ENCODE measurements around the gene KLHL41. TPM values are rescaled to one million over a fixed set of nuclear protein-coding genes. Genes with fewer than 3 reads are reported as not detected.
A peak's percentile ranks its signal among the peaks of the same experiment; 100 is the strongest.

Gene KLHL41
- total and polyA plus RNA-seq, 7 donors = 0.17 to 3.2 (median 1.6) TPM; not detected in 1

DNA sequence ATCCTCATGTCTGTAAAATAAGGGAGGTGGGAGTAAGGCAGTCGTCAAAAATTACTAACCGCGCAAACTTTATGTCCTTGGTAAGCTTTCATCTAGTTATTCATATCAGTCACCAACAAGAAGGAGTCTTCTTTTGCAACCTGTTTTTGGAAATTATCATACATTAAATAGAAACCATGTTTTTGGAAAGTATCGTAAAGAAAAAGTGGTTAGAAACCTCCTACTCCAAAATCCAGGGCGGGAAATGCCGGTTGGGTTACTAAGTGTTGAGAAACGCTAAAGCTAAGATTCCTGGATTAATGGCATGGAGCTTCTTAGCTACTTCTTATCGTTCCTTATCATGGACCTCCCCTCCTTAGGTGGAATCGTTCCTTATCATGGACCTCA lies 29.4 kb upstream of the KLHL41 start:
- no peaks in the 10 kb centered on the region for H3K9me3 ChIP-seq
- H3K4me1 ChIP-seq = peaks cover 0 to 7% (median 4%) of the 10 kb centered on the region in 4 donors
- no peaks in the 10 kb centered on the region for H3K27me3 ChIP-seq
- peak overlapping the region; percentile 66 to 84 (median 70) for H3K4me3 ChIP-seq
- TF ChIP-seq, protein P1, sequence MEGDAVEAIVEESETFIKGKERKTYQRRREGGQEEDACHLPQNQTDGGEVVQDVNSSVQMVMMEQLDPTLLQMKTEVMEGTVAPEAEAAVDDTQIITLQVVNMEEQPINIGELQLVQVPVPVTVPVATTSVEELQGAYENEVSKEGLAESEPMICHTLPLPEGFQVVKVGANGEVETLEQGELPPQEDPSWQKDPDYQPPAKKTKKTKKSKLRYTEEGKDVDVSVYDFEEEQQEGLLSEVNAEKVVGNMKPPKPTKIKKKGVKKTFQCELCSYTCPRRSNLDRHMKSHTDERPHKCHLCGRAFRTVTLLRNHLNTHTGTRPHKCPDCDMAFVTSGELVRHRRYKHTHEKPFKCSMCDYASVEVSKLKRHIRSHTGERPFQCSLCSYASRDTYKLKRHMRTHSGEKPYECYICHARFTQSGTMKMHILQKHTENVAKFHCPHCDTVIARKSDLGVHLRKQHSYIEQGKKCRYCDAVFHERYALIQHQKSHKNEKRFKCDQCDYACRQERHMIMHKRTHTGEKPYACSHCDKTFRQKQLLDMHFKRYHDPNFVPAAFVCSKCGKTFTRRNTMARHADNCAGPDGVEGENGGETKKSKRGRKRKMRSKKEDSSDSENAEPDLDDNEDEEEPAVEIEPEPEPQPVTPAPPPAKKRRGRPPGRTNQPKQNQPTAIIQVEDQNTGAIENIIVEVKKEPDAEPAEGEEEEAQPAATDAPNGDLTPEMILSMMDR (IDR thresholded peaks at IDR 0.05) = no peak
- no peak for TF ChIP-seq POLR2AphosphoS5 (IDR thresholded peaks at IDR 0.05)
- peaks cover 0 to 32% (median 11%) of the 10 kb centered on the region in 4 donors for H3K36me3 ChIP-seq
- WGBS, 2 donors = 47 to 50% methylated on average over 9 of the region's 9 CpGs
- peak overlapping the region; percentile 82 to 84 (median 84) for H3K27ac ChIP-seq
- intact Hi-C loops (cut with DNase I) = no loop called here
- DNase-seq = no peak

- H3K27me3 ChIP-seq = no peaks in the 10 kb centered on the region
- no peak overlapping the region for H3K27ac ChIP-seq
- no peak overlapping the region for H3K4me3 ChIP-seq
- 84 to 89% methylated on average over 1 of the region's 1 CpG for WGBS, 2 donors
- peaks cover 0 to 71% (median 13%) of the 10 kb centered on the region in 4 donors for H3K36me3 ChIP-seq
- DNase-seq = no peak
- no peaks in the 10 kb centered on the region for H3K9me3 ChIP-seq
- no peaks in the 10 kb centered on the region for H3K4me1 ChIP-seq
- intact Hi-C loops (cut with DNase I) = no loop called here
- no peak for TF ChIP-seq POLR2A (IDR thresholded peaks at IDR 0.05)
- no peak for TF ChIP-seq EP300 (IDR thresholded peaks at IDR 0.05)
These were observed 23.8 kb upstream of the KLHL41 start for GRCh38 chr2:169485650-169486138.

DNA sequence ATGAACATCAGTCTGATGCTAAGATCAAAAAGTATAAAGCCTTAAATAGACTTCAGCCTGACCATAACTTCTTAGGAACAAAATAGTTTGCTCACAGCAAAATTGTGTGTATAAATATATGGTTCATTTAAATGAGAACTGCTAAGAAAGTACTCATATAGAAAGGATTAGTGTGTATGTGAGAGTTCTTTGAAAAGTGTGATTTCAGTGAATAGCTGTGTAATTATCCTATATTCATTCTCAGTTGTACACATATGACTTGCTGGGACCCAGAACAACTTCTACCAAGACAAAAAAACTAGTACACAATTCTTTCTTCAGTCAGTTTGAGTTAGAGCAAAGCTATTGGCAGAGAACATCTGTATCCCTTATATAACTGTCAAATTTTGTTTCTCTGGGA lies 23.0 kb upstream of the KLHL41 start:
- Histone ChIP-seq H3K9me3 (no peaks in the 10 kb centered on the region), H3K4me3 (no peak overlapping the region), H3K27me3 (no peaks in the 10 kb centered on the region), H3K27ac (no peak overlapping the region), H3K36me3 (peaks cover 0 to 77% (median 13%) of the 10 kb centered on the region in 4 donors), H3K4me1 (no peaks in the 10 kb centered on the region)
- intact Hi-C loops (cut with DNase I) = no loop called here
- no peak for DNase-seq
- TF ChIP-seq EP300 (IDR thresholded peaks at IDR 0.05) = no peak
- no peak for TF ChIP-seq POLR2A (IDR thresholded peaks at IDR 0.05)
- no peak for TF ChIP-seq POLR2AphosphoS5 (IDR thresholded peaks at IDR 0.05)
- TF ChIP-seq, protein P1 (IDR thresholded peaks at IDR 0.05) = no peak

- Histone ChIP-seq H3K9me3 (no peaks in the 10 kb centered on the region), H3K27ac (no peak overlapping the region), H3K4me1 (no peaks in the 10 kb centered on the region), H3K4me3 (no peak overlapping the region), H3K36me3 (peaks cover 0 to 50% (median 4%) of the 10 kb centered on the region in 4 donors), H3K27me3 (no peaks in the 10 kb centered on the region)
- no peak for DNase-seq
- TF ChIP-seq POLR2AphosphoS5 (IDR thresholded peaks at IDR 0.05) = no peak
- TF ChIP-seq, protein P1 (IDR thresholded peaks at IDR 0.05) = no peak
- TF ChIP-seq EP300 (IDR thresholded peaks at IDR 0.05) = no peak
- no peak for TF ChIP-seq POLR2A (IDR thresholded peaks at IDR 0.05)
- intact Hi-C loops (cut with DNase I) = no loop called here
These were observed 18.7 kb upstream of the KLHL41 start for GRCh38 chr2:169490834-169491233.

GRCh38 chr2:169491378-169491777 lies 18.1 kb upstream of the KLHL41 start:
- intact Hi-C loops (cut with DNase I) = no loop called here
- DNase-seq = no peak
- H3K4me3 ChIP-seq = no peak overlapping the region
- TF ChIP-seq, protein P1 (IDR thresholded peaks at IDR 0.05) = no peak
- TF ChIP-seq POLR2AphosphoS5 (IDR thresholded peaks at IDR 0.05) (no peak), POLR2A (IDR thresholded peaks at IDR 0.05) (no peak), EP300 (IDR thresholded peaks at IDR 0.05) (no peak)
- H3K36me3 ChIP-seq = peaks cover 0 to 45% (median 4%) of the 10 kb centered on the region in 4 donors
- no peaks in the 10 kb centered on the region for H3K27me3 ChIP-seq
- H3K4me1 ChIP-seq = no peaks in the 10 kb centered on the region
- no peak overlapping the region for H3K27ac ChIP-seq
- H3K9me3 ChIP-seq = no peaks in the 10 kb centered on the region

Measured in sigmoid colon (tissue), 7 donors.